ENCODE data around the gene SPDL1.
A peak's percentile ranks its signal among the peaks of the same experiment; 100 is the strongest.

SPDL1 gene

DNA sequence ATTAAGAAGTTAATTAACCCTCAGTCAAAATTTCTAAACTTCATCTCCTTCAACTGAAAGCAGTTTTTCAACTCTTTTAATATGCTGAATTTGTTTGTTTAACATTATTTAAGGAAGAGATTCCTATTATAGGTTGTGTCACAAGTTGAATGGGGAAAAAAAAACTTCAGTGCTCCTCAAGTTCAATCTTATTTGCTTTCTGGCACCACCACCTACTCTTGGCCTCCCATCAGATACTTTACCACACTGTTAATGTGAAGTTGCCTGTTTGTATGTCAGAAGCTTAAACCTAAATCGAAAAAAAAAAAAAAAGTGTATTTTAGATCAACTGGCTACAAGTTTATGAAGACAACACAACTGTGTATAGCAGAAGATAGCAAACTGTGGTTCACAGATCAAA lies 49.4 kb downstream of the SPDL1 start:
- no peak for DNase-seq

DNA sequence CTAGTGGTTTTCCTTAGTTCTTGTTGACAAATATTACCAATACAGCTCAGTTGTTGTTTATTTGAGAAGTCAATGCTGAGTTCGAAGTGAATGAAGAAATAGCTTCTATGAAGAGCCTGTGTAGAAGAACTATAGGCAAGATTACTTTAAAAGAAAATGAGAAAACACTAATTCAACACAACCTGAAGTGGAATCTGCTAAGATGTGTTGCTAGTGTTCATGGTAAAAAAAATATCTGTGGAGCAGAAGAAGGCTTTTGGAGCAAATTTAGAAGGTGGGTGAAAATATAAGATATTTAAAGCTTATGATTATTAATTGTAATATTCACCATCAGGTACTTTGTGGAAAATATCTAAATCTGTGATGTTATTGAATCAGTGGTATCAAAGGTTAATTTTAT lies 51.0 kb downstream of the SPDL1 start:
- no peak for DNase-seq

DNA sequence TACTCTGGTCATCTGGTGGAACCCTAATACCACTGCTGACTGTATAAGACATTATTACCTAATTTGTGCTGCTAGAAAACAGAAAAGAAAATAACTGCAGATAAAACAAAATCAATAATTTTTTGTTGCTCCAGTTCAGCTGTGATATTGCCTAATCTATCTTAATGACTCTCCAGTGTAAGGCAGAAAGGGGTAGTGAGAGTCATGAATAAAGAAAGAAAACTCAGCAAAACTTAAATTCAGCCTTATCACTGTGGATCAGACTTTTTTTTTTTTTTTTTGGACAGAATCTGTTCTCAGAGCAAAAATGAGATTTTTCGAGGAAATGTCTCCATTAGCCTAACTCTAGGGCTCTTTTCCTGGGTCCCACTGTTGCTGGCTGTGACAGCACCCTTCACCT lies 52.4 kb downstream of the SPDL1 start:
- DNase-seq: no peak

DNA sequence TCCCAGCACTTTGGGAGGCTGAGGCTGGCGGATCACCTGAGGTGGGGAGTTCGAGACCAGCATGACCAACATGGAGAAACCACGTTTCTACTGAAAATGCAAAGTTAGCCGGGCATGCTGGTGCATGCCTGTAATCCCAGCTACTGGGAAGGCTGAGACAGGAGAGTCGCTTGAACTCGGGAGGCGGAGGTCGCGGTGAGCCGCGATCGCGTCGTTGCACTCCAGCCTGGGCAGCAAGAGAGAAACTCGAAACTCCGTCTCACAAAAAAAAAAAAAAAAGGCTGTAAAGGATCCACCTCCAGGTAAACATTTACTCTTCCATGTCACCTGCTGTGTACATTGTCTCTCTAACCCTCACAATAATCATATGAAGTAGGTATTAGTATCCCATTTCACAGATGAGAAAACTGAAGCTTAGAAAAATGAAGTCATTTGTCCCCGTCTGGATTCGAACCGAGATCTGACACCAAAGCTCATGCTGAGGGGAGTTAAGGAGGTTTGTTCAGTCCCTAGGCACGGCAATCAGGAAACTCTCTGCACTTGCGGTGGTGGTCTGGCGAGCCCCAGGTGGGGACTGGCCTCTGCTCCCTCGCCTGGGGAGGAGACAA lies 53.0 kb downstream of the SPDL1 start:
- DNase-seq: no peak

DNA sequence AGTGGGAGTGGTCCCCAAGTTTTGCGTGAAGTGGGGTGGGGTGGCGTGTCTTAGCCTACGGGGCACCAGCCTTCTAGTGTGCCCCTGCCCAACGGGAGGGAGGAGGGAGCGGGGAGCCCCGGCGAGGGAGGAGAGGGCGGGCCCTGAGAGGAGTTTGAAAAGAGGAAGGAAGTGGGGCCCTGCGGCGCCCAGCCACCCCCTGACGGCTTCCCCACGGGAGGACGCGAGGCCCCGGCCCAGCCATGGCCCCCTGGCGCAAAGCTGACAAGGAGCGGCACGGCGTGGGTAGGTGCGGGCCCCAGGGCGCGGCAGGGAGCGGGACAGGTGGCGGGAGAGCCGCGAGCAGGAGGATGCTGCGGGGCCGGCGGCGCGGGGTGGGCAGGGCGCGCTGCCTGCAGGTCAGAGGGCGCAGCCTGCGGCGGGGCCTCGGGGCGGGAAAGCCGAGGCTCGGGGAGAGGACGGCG lies 53.5 kb downstream of the SPDL1 start, which contains the start of gene DOCK2:
Gene DOCK2 (plus strand): TSS at position 191 of the 464 bp plus-strand sequence. CDS start 52 bp downstream, at position 243.
- DNase-seq: peak; percentile 41

DNA sequence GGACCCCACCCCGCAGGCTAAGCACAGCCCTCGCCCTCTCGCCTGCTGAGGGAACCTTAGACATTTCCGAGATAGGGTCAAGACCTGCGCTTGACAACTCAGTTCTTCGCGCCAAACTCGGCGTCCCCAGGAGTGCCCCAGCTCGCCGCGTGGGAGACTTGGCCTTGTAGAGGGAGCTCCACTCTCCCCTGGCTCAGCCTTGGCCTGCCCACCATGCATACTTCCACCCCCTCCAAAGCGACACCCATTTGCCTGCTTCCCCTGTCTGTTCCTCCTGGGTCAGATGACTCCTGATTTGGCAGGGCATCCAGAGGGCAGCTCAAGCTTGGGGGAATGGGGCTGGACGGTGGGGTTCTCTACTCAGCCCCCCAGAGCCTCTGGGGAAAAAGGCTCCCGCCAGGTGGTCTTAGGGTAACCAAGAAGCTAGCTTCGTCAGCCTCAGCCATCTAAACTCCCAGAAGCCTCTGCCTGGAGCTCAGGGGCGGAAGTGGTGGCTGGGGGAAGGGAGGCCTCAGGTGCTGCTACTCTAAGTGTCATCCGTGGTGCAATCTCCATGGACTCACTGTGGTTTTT lies 54.1 kb downstream of the SPDL1 start:
- peak; percentile 51 for DNase-seq

DNA sequence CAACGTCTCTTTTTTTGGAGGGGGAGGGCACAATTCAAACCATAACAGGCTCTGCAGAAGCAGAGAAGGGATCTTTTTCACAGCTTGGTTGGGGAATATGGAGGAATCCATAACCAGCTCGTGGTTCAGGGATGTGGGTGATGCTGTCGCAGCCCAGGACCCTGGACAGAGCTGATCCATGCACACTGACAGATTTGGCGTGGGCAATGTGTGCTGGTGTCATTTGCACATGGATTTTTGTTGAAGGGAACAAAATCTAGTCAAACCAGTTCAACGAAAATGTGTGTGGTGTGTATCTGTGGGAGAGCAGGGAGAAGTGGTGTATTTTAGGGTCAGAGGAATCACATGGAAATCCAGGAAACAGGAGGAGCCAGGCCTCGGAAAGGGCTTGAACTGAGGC lies 57.7 kb downstream of the SPDL1 start:
- DNase-seq: no peak

DNA sequence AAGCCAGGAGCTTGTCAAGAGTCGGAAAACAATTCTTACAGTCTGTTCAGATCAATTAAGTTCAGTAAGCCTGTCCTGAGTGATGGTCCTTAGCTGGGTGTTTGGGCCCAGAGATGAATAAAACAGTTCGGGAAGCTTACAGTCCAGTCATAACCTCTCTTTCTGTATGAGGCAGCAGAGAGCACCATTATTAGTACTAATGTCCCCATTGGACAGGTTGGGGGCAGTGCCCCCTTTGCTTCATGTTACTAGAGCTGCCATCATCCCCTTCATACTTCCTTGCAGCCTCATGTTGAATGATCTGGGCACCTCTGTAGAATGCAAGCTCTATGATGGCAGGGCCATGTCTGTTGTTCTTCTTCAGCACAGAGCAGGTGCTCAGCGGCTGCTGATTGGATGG lies 63.3 kb downstream of the SPDL1 start:
- no peak for DNase-seq

DNA sequence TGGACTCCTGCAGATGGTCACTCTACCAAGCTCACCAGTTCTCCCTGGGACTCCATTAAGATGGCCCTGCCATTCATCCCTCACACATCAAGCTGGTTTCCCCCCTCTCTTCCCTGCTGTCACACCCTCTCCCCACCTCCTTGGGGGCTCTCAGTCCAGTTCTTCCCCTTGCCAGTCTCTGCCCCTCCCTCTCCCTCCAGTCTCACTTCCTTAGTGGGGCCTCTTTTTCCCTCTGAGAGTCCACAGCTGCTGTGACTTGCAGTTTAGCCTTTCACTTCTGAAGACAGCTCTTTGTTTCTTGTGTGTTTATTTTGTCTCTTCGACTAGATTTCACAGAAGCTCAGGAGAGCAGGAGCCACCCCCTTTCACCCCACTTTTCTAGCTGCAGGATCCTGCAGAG lies 64.0 kb downstream of the SPDL1 start:
- DNase-seq: no peak

DNA sequence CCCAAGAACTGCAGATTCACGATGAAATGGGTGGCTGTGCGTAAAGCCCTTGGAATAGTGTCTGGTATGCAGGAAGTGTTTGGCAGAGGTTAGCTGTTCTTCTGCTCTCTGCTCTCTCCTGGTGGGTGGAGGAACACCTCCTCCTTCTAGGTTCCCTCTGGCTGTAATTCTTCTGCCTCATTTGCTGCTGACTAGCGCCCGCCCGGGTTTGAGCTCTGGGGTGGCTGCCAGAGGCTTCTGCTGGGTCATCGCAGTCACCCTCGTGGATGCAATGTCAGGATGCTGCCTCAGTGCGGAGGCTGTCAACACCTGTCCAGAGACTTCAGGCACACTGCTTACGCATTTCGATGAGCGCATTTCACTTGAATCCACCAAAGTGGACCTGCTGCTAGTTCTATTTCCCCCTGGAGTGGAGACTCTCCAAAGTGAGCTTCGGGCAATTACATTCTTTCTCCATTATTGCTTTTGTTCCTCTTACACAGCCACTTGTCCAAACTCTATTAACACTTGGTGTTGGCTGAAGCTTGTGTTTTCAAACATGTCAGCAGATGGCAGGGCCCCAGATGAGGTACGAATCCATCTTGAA lies 65.2 kb downstream of the SPDL1 start:
- DNase-seq: no peak

DNA sequence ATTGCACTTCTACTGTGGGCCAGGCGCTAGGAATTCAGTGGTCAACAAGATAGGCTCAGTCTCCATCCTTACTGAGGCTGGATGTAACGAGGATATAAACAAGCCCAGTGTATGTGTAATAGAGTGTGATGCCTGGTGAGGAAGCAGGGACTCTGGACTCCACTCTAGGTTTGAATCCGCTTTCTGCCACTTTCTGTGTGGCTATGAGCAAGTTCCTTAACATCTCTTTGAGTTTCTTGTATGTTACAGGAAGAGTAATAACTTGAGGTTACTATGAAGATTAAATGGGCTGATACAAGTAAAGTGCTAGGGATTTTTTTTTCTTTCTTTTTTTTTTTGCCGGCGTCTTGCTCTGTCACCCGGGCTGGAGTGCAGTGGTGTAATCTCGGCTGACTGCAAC lies 65.9 kb downstream of the SPDL1 start:
- no peak for DNase-seq

DNA sequence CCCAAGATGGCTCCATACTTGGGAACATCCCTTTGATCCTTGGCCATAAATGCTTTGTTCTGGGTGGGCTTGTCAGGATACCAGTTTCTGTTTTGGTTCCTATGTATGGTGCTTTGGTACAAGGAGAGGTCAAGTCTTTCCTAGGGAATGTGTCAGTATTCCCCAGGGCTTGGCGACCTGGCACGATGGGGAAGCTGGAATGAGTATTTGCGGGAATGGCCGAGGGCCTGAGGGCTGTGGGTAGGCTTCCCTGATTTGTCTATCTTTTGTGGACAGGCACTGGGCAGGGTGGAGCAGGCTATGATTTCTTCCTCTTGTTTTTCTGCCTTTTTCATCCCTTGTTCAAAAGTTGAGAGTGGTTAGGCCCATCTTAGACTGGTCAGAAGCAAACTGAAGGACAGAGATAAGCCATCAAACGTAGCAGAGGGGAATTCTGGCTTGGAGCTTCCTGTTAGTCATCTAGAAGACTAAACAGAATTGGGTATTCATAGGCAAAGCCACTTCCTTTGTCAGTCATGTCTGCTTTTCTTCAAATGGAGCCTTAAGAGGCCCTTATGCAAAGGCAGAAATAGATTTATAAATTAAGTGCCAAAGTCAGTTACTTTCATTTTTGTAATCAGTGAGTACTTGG lies 67.2 kb downstream of the SPDL1 start:
- no peak for DNase-seq

DNA sequence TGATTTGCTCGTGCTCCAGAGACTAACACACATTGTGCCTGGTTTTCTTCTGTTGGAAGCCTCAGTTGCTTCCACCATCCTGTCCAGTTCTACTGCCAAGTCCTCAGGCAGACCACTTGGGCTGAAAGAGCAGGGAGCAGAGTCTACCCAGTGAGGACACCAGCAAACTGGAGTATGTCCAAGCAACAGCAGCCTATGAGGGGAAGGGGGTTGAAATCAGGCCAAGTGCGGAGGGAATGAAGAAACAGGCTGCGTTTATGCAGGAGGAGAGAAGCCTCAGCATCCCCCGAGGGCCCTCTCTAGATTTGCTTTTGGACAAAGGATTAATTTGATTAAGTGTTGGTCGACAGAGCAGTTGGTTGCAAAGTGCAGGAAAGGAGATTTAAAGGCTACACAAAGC lies 68.0 kb downstream of the SPDL1 start:
- no peak for DNase-seq

DNA sequence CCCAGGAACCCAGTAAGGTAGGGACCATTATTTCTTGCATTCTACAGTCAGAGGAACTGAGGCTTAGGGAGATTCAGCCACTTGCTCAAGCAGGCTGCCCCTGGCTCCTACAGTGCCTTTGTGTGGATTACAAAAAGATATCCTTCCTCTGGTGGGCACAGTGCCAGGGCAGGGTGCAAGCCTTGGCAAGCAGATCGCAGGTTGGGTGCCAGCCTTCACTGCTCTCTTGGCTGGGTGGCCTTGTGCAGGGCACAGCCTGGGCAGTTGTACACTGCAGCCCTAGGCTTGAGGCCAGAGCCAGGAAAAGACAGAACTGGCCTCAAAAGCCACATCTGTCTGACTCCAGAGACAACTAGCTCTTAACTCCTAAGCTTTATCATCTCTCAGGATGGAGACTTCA lies 68.5 kb downstream of the SPDL1 start:
- no peak for DNase-seq

DNA sequence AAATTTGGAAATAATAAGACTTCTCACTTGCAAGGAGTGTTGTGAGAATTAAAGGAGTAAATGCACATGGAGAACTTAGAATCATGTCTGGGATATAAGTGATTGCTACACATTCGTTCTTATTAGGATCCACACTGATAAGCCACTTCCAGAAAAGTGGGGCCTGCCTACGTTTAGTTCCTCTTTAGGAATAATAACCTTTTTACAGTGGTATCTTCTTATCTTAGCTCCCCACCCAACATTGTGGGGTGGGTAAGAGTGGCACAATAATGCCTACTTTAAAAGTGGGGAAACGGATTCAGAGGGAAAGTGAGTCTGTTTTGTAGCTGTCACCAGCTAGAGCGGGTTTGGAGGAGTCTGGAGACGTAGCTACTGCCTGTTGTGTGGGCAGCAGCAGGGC lies 69.5 kb downstream of the SPDL1 start:
- DNase-seq: no peak
